GM21447 (cell line): ENCODE data around the gene RNF223.
"Not testable (repeated sequence)": the region's sequence is repeated elsewhere in the genome, so short reads cannot be mapped to it uniquely, and the experiment has no call there.

Experiments used
- ATAC-seq: cut with Tn5 transposase; IDR thresholded peaks from one replicate; pipeline ENCODE4 v1.9.1; 2021; ENCODE audit not compliant: unreplicated experiment

RNF223 gene

GRCh38 chr1:1074631-1075147, 583 bp upstream of the RNF223 start:
- no peak for ATAC-seq

- ATAC-seq = no peak
These were observed 1.0 kb downstream of the RNF223 start for GRCh38 chr1:1072849-1073742.

GRCh38 chr1:1072299-1072848, 1.7 kb downstream of the RNF223 start:
- ATAC-seq = no peak

GRCh38 chr1:1071486-1072298, 2.4 kb downstream of the RNF223 start:
- no peak for ATAC-seq

- ATAC-seq = no peak
These were observed 4.1 kb downstream of the RNF223 start for GRCh38 chr1:1069711-1070676.

- peak; percentile 37 for ATAC-seq
These were observed 4.9 kb downstream of the RNF223 start for GRCh38 chr1:1069056-1069710.

- ATAC-seq = no peak
These were observed 5.5 kb downstream of the RNF223 start for GRCh38 chr1:1068517-1069055.

- ATAC-seq = no peak
These were observed 6.1 kb downstream of the RNF223 start for GRCh38 chr1:1067860-1068516.

- no peak for ATAC-seq
These were observed 6.7 kb downstream of the RNF223 start for GRCh38 chr1:1067284-1067859.

- ATAC-seq = no peak
These were observed 7.5 kb downstream of the RNF223 start for GRCh38 chr1:1066403-1067283.

GRCh38 chr1:1065940-1066304, 8.2 kb downstream of the RNF223 start:
- not testable (repeated sequence) for ATAC-seq

- no peak for ATAC-seq
These were observed 8.7 kb downstream of the RNF223 start for GRCh38 chr1:1065265-1065939.

GRCh38 chr1:1063945-1064831, 9.9 kb downstream of the RNF223 start:
- ATAC-seq = peak; percentile 52

- ATAC-seq = no peak
These were observed 10.7 kb downstream of the RNF223 start for GRCh38 chr1:1063261-1063944.

GRCh38 chr1:1062348-1063163, 11.6 kb downstream of the RNF223 start:
- ATAC-seq = no peak
